ENCODE data around the gene SLBP. TPM values are rescaled to one million over a fixed set of nuclear protein-coding genes. Genes with fewer than 3 reads are reported as not detected.

SLBP gene
- total and polyA plus RNA-seq, 10 donors, result 24.0 to 52.0 (median 34.7) TPM

- peak; percentile 99 for DNase-seq
- TF ChIP-seq POLR2A (IDR thresholded peaks at IDR 0.05) (peak in 2 of 3 donors; percentile 57 to 59), CTCF (IDR thresholded peaks at IDR 0.05 in 8 of 11, conservative IDR thresholded peaks at IDR 0.05 in 3 of 11) (peak in 3 of 11 experiments; percentile 9 to 37 (median 25)), POLR2AphosphoS5 (IDR thresholded peaks at IDR 0.05) (peak; percentile 84 to 90 (median 85))
- Histone ChIP-seq H3K27me3 (replicated peaks in 1 of 7) (no peaks in the 10 kb centered on the region), H3K36me3 (peaks cover 0 to 54% (median 17%) of the 10 kb centered on the region in 6 donors), H3K4me3 (peak within 1 kb of the TSS; percentile 54 to 94 (median 66)), H3K9me3 (no peaks in the 10 kb centered on the region), H3K4me1 (peaks cover 31 to 93% (median 87%) of the 10 kb centered on the region in 6 donors), H3K27ac (peak within 1 kb of the TSS; percentile 91 to 100 (median 95))
- 0 to 1% (median 0%) methylated on average over 42 to 83 of the region's 83 CpGs; no CpG with 5 or more reads in 1 of the 5 donors for WGBS, 5 donors
- intact Hi-C loops (cut with DNase I; ENCODE audit: low total_unique reads), result no loop called here
These were observed 9.0 kb upstream of the SLBP start, which contains the start of the genes TACC3 and TMEM129 for GRCh38 chr4:1721003-1721665. TACC3 (plus strand) TSS chr4:1721521; CDS start chr4:1723422, 1,901 bp downstream. TMEM129 (minus strand) TSS chr4:1721323; CDS start chr4:1720837, 486 bp downstream.

GRCh38 chr4:1720163-1720983 is 8.3 kb upstream of the SLBP start:
- H3K27me3 ChIP-seq (replicated peaks in 1 of 7), result no peaks in the 10 kb centered on the region
- peak overlapping the region; percentile 91 to 100 (median 95) for H3K27ac ChIP-seq
- H3K9me3 ChIP-seq, result no peaks in the 10 kb centered on the region
- H3K4me3 ChIP-seq, result peak overlapping the region; percentile 54 to 94 (median 66)
- 1 to 5% (median 1%) methylated on average over 14 to 79 of the region's 79 CpGs for WGBS, 5 donors
- intact Hi-C loops (cut with DNase I; ENCODE audit: low total_unique reads), result no loop called here
- H3K36me3 ChIP-seq, result peaks cover 0 to 54% (median 17%) of the 10 kb centered on the region in 6 donors
- TF ChIP-seq CTCF (IDR thresholded peaks at IDR 0.05 in 8 of 11, conservative IDR thresholded peaks at IDR 0.05 in 3 of 11) (no peak), POLR2A (IDR thresholded peaks at IDR 0.05) (no peak), POLR2AphosphoS5 (IDR thresholded peaks at IDR 0.05) (peak; percentile 73 to 82 (median 73))
- peaks cover 33 to 93% (median 87%) of the 10 kb centered on the region in 6 donors for H3K4me1 ChIP-seq
- peak; percentile 95 for DNase-seq

DNA sequence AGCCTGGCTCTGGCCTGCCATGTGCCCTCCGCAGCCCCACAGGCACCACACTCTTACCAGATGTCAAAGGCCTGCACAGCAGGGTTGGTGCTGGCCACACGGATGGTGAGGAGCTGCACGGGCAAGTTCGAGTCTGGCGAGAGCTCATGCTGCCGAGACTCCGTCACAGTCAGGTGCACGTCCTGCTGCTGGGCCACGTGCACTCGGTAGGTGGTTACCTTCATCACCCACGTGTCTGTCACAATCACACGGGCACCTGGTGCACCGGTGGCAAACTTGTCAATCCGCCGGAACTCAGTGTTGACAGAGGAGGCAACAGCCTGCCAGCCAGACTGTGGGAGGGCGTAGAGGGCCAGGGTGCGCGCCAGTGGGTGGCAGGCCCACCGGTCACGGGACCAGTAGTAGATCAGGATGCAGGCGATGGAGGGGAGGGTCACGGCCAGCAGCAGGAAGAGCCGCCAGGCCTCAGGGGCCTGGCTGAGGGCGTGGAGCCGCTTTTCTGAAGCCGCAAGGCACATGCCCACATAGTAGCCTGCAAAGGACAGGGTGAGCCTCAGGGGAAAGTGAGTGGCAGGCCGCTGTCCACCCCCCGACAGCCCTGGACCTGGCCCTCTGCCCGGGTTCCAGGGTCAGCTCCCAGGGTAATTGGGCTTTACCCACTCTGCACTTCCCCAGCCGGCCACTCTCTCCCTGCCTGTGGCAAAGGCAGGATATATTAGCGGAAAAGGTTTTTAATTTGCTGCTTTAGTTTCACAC is 6.2 kb upstream of the SLBP start:
- Histone ChIP-seq H3K9me3 (no peaks in the 10 kb centered on the region), H3K4me1 (peaks cover 49 to 93% (median 89%) of the 10 kb centered on the region in 6 donors), H3K36me3 (peaks cover 0 to 39% (median 17%) of the 10 kb centered on the region in 6 donors), H3K4me3 (no peak overlapping the region), H3K27me3 (replicated peaks in 1 of 7) (no peaks in the 10 kb centered on the region), H3K27ac (peak overlapping the region; percentile 9 to 100 (median 82))
- intact Hi-C loops (cut with DNase I; ENCODE audit: low total_unique reads), result no loop called here
- 57 to 86% (median 73%) methylated on average over 26 to 31 of the region's 31 CpGs for WGBS, 5 donors
- TF ChIP-seq POLR2AphosphoS5 (IDR thresholded peaks at IDR 0.05), result peak; percentile 56 to 82 (median 71)
- no peak for TF ChIP-seq POLR2A (IDR thresholded peaks at IDR 0.05)
- DNase-seq, result peak; percentile 85

Data from spleen (tissue), 11 donors.